H9 (cell line): Measurements from ENCODE around the gene FAM110A. TPM values are rescaled to one million over a fixed set of nuclear protein-coding genes. Genes with fewer than 3 reads are reported as not detected.

ENCODE experiments used
- DNase-seq: peaks from one replicate; pipeline ENCODE4 v3.0.0-alpha.2; 2017
- H2AFZ ChIP-seq: one replicate; pipeline ENCODE4 v1.6.1; 2013; ENCODE audit warnings: mild to moderate bottlenecking, low read length, control low read depth, moderate library complexity
- H2AK5ac ChIP-seq: 2 replicates; pipeline ENCODE4 v1.6.1; 2013; ENCODE audit warnings: low read length, control low read depth, mixed read lengths; ENCODE audit not compliant: insufficient read length
- H2BK120ac ChIP-seq: one replicate; pipeline ENCODE4 v1.6.1; 2013; ENCODE audit warnings: low read depth, mild to moderate bottlenecking, low read length, control low read depth, inconsistent platforms; ENCODE audit not compliant: poor library complexity, severe bottlenecking
- H2BK12ac ChIP-seq: 2 replicates; pipeline ENCODE4 v1.6.1; 2013; ENCODE audit warnings: low read length, control low read depth, mixed read lengths, low read depth; ENCODE audit not compliant: insufficient read length
- H2BK15ac ChIP-seq: 2 replicates; pipeline ENCODE4 v1.6.1; 2013; ENCODE audit warnings: low read depth, low read length, control low read depth
- H2BK20ac ChIP-seq: one replicate; pipeline ENCODE4 v1.6.1; 2013; ENCODE audit warnings: low read depth, mild to moderate bottlenecking, low read length, control low read depth, inconsistent platforms; ENCODE audit not compliant: poor library complexity, severe bottlenecking
- H2BK5ac ChIP-seq: 2 replicates; pipeline ENCODE4 v1.6.1; 2013; ENCODE audit warnings: low read length, control low read depth, mixed read lengths; ENCODE audit not compliant: insufficient read length
- H3K14ac ChIP-seq: 2 replicates; pipeline ENCODE4 v1.6.1; 2013; ENCODE audit warnings: low read length, control low read depth; ENCODE audit not compliant: insufficient read depth
- H3K18ac ChIP-seq: 2 replicates; pipeline ENCODE4 v1.6.1; 2013; ENCODE audit warnings: low read depth, mild to moderate bottlenecking, mixed read lengths, low read length, control low read depth; ENCODE audit not compliant: insufficient read length
- H3K23ac ChIP-seq: 2 replicates; pipeline ENCODE4 v1.6.1; 2013; ENCODE audit warnings: low read length, control low read depth, mixed read lengths, low read depth; ENCODE audit not compliant: insufficient read length
- H3K23me2 ChIP-seq: 2 replicates; pipeline ENCODE4 v1.6.1; 2013; ENCODE audit warnings: low read depth, mild to moderate bottlenecking, mixed read lengths, low read length, control low read depth; ENCODE audit not compliant: insufficient read length, poor library complexity, severe bottlenecking
- H3K27ac ChIP-seq: 2 replicates; pipeline ENCODE4 v1.5.1; 2013; ENCODE audit warnings: low read length, control low read depth, mixed read lengths, low read depth; ENCODE audit not compliant: insufficient read length
- H3K27me3 ChIP-seq: 2 replicates; pipeline ENCODE4 v1.6.1; 2013; ENCODE audit warnings: low read length, control low read depth, inconsistent platforms; ENCODE audit not compliant: insufficient read depth
- H3K4ac ChIP-seq: 2 replicates; pipeline ENCODE4 v1.6.1; 2013; ENCODE audit warnings: low read depth, mild to moderate bottlenecking, control low read depth, inconsistent platforms, low read length, moderate library complexity
- H3K4me1 ChIP-seq: 2 replicates; pipeline ENCODE4 v1.6.1; 2013; ENCODE audit warnings: low read length, control low read depth, inconsistent platforms; ENCODE audit not compliant: insufficient read depth
- H3K4me2 ChIP-seq: 2 replicates; pipeline ENCODE4 v1.6.1; 2013; ENCODE audit warnings: low read length, control low read depth, mixed read lengths; ENCODE audit not compliant: insufficient read length, insufficient read depth
- H3K56ac ChIP-seq: 2 replicates; pipeline ENCODE4 v1.6.1; 2013; ENCODE audit warnings: low read depth, mild to moderate bottlenecking, mixed read lengths, low read length, control low read depth; ENCODE audit not compliant: insufficient read length
- H3K79me1 ChIP-seq: 2 replicates; pipeline ENCODE4 v1.6.1; 2013; ENCODE audit warnings: low read depth, mild to moderate bottlenecking, moderate library complexity, low read length, control low read depth, inconsistent platforms; ENCODE audit not compliant: insufficient read depth, poor library complexity, severe bottlenecking
- H3K79me2 ChIP-seq: 2 replicates; pipeline ENCODE4 v1.6.1; 2013; ENCODE audit warnings: low read length, control low read depth, inconsistent platforms; ENCODE audit not compliant: insufficient read depth
- H3K9ac ChIP-seq: 2 replicates; pipeline ENCODE4 v1.6.1; 2013; ENCODE audit warnings: low read length, control low read depth, mixed read lengths; ENCODE audit not compliant: insufficient read length; ENCODE audit errors: extremely low read depth
- H3K9me3 ChIP-seq: one replicate; pipeline ENCODE4 v1.6.1; 2013; ENCODE audit warnings: low read depth, low read length, inconsistent platforms; ENCODE audit not compliant: control insufficient read depth
- H3T11ph ChIP-seq: one replicate; pipeline ENCODE4 v1.6.1; 2013; ENCODE audit warnings: mild to moderate bottlenecking, low read length, control low read depth, inconsistent platforms
- H4K20me1 ChIP-seq: one replicate; pipeline ENCODE4 v1.6.1; 2013; ENCODE audit not compliant: control insufficient read depth, insufficient read length, insufficient read depth
- H4K5ac ChIP-seq: 2 replicates; pipeline ENCODE4 v1.6.1; 2013; ENCODE audit warnings: low read depth, mild to moderate bottlenecking, mixed read lengths, low read length, control low read depth; ENCODE audit not compliant: insufficient read length
- H4K8ac ChIP-seq: replicated peaks from 2 replicates; pipeline ENCODE4 v1.6.1; 2013; ENCODE audit warnings: low read length, control low read depth, mixed read lengths, low read depth; ENCODE audit not compliant: insufficient read length
- H4K91ac ChIP-seq: 2 replicates; pipeline ENCODE4 v1.6.1; 2013; ENCODE audit warnings: low read depth, mild to moderate bottlenecking, moderate library complexity, mixed read lengths, low read length, control low read depth; ENCODE audit not compliant: insufficient read length
- H3K27ac Mint-ChIP-seq, 3 experiments: 2 replicates in 2 of 3; 3 replicates in 1 of 3; pipeline ENCODE4 v1.8.0; 2020 to 2021; ENCODE audit warnings: mixed read lengths in 3 of 3, mild to moderate bottlenecking in 1 of 3, moderate library complexity in 1 of 3
- H3K27me3 Mint-ChIP-seq: 2 replicates; pipeline ENCODE4 v1.8.0; 2021; ENCODE audit warnings: low read depth, mild to moderate bottlenecking, moderate library complexity, mixed read lengths
- H3K36me3 Mint-ChIP-seq, 3 experiments: 2 replicates in 2 of 3; 3 replicates in 1 of 3; pipeline ENCODE4 v1.8.0; 2020 to 2021; ENCODE audit warnings: low read depth in 3 of 3, mixed read lengths in 3 of 3; ENCODE audit not compliant: insufficient read depth in 1 of 3
- H3K4me1 Mint-ChIP-seq, 2 experiments: 2 replicates each; pipeline ENCODE4 v1.8.0; 2020; ENCODE audit warnings: mixed read lengths in 2 of 2
- H3K4me3 Mint-ChIP-seq, 2 experiments: 2 replicates in 1 of 2; 3 replicates in 1 of 2; pipeline ENCODE4 v1.8.0; 2020 to 2021; ENCODE audit warnings: mild to moderate bottlenecking in 2 of 2, mixed read lengths in 2 of 2, moderate library complexity in 1 of 2
- H3K9me3 Mint-ChIP-seq, 2 experiments: 2 replicates in 1 of 2; 3 replicates in 1 of 2; pipeline ENCODE4 v1.8.0; 2020; ENCODE audit warnings: mild to moderate bottlenecking in 2 of 2, mixed read lengths in 2 of 2, moderate library complexity in 1 of 2
- WGBS: extraction: QIAGEN DNeasy Blood & Tissue Kit; methylation state at CpG from one replicate; pipeline ENCODE4 v1.1.7; 2013; ENCODE audit warnings: missing lambda C conversion rate, low lambda C conversion rate, mixed read lengths; ENCODE audit not compliant: insufficient read length; ENCODE audit errors: extremely low coverage; 5-methylcytosine and 5-hydroxymethylcytosine counted together
- total RNA-seq: library from RNA; stranded (reverse); gene quantifications from 2 replicates; pipeline ENCODE4 v1.2.1, GENCODE V29; 2021
- TF ChIP-seq, protein P1 (sequence below): fragments of 200-600 bp; sonication (generic); conservative IDR thresholded peaks from 3 replicates; pipeline ENCODE4 v1.8.0; 2021; ENCODE audit warnings: antibody characterized with exemption, mild to moderate bottlenecking

The FAM110A gene
- total RNA-seq, 1 experiment from 2014 or later = 10.3 TPM

- Histone ChIP-seq H2BK20ac (no peak overlapping the region), H3K23me2 (no peaks in the 10 kb centered on the region), H2AFZ (no peak overlapping the region), H2BK120ac (no peak overlapping the region), H4K8ac (no peak overlapping the region), H2BK12ac (no peak overlapping the region), H2AK5ac (no peak overlapping the region), H3K4ac (no peak overlapping the region), H3K4me1 (no peaks in the 10 kb centered on the region), H3K79me1 (no peaks in the 10 kb centered on the region), H3K56ac (no peak overlapping the region), H3K9ac (no peak overlapping the region), H3K18ac (no peak overlapping the region), H3K27me3 (no peaks in the 10 kb centered on the region), H3K9me3 (no peaks in the 10 kb centered on the region), H2BK15ac (no peak overlapping the region), H3K27ac (no peak overlapping the region), H2BK5ac (no peak overlapping the region), H3K14ac (no peak overlapping the region), H4K5ac (no peak overlapping the region), H4K20me1 (no peaks in the 10 kb centered on the region), H3K79me2 (no peaks in the 10 kb centered on the region), H3K23ac (no peak overlapping the region), H3T11ph (no peak overlapping the region), H3K4me2 (no peak overlapping the region), H4K91ac (no peak overlapping the region)
- H3K4me3 Mint-ChIP-seq = no peak overlapping the region
- no CpG with 5 or more reads among the region's 2 CpGs for WGBS
- DNase-seq = no peak
- peaks cover 7 to 14% of the 10 kb centered on the region in 2 experiments for H3K4me1 Mint-ChIP-seq
- no peaks in the 10 kb centered on the region for H3K9me3 Mint-ChIP-seq
- no peak overlapping the region for H3K27ac Mint-ChIP-seq
- peaks cover 27% of the 10 kb centered on the region for H3K27me3 Mint-ChIP-seq
- H3K36me3 Mint-ChIP-seq = no peaks in the 10 kb centered on the region
- TF ChIP-seq, protein P1, sequence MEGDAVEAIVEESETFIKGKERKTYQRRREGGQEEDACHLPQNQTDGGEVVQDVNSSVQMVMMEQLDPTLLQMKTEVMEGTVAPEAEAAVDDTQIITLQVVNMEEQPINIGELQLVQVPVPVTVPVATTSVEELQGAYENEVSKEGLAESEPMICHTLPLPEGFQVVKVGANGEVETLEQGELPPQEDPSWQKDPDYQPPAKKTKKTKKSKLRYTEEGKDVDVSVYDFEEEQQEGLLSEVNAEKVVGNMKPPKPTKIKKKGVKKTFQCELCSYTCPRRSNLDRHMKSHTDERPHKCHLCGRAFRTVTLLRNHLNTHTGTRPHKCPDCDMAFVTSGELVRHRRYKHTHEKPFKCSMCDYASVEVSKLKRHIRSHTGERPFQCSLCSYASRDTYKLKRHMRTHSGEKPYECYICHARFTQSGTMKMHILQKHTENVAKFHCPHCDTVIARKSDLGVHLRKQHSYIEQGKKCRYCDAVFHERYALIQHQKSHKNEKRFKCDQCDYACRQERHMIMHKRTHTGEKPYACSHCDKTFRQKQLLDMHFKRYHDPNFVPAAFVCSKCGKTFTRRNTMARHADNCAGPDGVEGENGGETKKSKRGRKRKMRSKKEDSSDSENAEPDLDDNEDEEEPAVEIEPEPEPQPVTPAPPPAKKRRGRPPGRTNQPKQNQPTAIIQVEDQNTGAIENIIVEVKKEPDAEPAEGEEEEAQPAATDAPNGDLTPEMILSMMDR = no peak
These were observed 38.4 kb downstream of the FAM110A start for GRCh38 chr20:871948-872347.
